ENCODE results near the gene F8.

F8 gene
- 2.9 to 5.9 (median 3.2) reads per million in 3 experiments for total RNA-seq

DNA sequence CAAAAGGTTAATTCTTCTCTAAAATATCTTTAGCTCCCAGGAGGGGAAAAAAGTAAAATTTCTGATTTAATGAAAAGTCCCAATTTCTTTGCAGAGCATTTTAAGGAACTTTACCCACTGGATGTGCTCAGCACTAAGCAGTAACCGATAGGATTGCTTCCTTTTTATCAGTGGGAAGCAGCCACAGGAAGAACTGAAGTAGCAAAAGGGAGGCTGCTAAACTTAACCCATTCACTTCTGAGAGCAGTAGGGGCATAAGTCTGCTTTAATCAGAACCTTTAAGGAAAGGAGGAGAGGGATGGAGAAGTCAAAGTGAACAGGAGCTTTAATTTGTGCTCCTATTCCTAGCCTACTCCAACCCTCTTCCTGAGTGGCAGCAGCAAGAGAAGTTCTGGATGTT is at the start of gene F8:
TSS of gene F8 (minus strand) at position 139 of the 400 bp plus-strand sequence. CDS start 171 bp downstream, outside the sequence.
- no peak for DNase-seq

DNA sequence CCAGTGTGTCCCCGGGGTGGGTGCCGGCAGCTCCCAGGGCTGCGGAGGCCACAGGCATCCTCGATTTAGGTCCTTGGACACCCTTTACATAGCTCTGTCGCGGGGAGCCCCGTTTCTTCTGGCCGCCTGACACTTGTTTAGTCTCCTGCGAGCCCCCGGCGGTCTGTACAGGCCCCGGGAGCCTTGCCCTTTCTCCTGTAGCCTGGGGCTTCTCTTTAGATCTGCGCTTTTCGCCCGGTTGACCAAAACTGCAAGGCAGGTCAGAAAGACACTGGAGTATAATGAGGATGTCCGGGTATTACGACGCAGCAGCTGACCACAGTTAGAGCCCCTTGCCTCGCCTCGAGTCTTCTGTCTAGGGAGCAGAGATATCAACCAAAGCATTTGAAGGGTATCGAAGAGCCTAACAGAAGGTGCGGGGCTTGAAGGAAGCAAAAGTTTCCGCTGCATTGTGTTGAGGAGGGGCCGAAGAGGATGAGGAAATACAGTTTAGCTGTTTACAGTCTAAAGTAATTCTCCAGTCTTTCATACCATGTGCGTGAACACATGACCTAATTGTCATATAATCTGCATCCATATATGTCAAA is 49.3 kb upstream of the F8 start:
- DNase-seq, result peak; percentile 4

DNA sequence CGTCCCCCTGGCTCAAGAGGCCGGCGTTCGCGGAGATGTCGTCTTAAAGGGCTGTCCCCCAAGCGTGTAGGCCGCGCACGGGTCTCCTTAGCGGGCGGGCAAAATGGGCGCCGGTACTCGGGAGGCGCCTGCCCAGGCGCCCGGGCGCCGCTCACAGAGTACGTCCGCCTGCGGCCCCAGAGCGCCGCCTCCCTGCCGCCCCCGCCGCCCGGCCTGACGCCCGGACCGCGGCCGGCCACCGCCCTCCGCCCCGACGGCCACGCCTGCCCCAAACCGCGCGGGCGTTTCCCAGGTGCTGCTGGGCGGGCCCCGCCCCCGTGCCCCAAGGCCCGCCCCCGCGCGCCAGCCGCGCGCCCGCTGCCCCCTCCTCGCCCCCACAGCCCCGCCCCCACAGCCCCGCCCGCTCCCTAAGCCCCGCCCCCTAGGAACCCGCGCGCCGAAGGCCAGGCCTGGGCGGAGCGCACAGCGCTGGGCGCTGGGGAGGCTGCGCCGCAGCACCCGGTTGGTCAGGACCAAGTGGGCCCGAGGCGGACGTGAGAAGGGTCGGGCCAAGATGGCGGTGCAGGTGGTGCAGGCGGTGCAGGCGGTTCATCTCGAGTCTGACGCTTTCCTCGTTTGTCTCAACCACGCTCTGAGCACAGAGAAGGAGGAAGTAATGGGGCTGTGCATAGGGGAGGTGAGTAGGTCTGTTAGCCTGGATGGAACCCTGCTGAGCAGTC is 48.6 kb upstream of the F8 start, which contains the start of the genes BRCC3, CMC4 and MTCP1:
TSS of gene BRCC3 (plus strand) at position 534 of the 719 bp plus-strand sequence. CDS start at position 554, 20 bp downstream.
TSS of gene CMC4 (minus strand) at position 162 of the 719 bp plus-strand sequence. CDS start 7,113 bp downstream, outside the sequence.
TSS of gene MTCP1 (minus strand) at position 162 of the 719 bp plus-strand sequence. CDS start 5,126 bp downstream, outside the sequence.
- DNase-seq, result peak; percentile 70

DNA sequence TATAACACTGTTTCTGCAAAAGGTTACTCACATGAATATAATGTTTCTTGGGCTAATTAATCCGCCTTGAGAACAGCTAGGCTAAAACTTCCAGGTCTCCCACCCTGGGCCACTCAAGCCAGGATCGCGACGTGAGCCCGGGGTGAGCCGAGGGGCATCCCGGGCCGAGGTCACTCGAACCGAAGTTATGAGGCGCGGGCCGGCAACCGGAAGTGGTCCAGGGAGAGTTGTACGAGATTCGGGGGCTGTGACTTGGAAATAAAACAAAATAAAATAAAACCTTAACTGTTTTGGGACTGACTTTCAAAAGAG is 48.1 kb upstream of the F8 start:
- DNase-seq, result no peak

DNA sequence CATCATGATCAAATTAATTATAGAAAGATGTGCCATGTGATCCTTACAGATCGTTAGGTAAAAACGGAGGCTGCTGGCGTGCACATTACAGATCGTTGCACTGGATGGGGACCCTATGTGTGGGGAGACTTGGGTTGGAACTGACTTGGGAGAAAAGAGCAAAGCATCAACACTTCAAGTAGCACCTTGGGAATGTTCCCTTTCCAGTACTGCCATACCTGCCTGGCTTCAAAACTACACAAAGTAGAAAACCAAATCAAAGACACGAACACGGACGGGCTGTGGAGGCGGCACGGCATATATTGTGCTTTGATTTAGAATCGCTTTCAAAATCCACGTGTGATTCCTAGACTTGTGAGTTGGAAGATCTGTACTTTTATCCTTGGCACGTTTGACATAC is 47.5 kb upstream of the F8 start:
- no peak for DNase-seq

DNA sequence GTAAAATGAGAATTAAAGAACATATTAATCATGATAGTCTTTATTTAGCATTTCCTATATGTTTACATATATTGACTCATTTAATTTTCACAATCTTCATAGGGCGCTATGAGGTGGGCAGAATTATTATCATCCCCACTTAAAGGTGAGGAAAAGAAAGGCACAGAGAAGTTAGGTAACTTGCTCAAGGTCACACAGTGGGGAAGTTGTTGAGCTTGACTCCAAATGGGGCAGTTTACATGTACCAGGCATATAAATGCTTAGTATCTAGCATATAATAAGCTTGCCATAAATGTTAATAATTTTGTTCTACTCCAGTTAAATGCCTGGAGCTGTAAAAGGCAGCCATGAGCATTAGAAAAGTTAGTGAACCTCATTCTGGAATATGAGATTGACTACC is 46.9 kb upstream of the F8 start:
- DNase-seq, result no peak

DNA sequence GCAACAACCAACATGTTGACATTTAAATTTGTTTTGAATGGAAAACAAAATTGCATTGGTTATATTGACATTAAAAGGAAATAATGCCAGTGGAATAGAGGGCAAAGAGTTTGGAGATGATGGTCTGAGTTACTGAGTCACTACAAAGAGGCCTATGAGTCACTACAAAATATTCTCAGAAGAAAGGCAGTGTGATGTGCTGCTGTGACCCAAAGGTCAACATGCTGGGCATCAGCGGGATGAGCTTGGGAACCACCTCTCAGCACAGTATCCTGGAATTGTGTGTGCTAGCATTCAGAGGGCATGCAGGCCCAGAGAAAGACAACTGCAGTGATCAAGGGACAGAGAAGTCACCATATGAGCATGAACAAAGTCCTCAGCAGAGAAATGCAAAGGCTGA is 45.6 kb upstream of the F8 start:
- no peak for DNase-seq

DNA sequence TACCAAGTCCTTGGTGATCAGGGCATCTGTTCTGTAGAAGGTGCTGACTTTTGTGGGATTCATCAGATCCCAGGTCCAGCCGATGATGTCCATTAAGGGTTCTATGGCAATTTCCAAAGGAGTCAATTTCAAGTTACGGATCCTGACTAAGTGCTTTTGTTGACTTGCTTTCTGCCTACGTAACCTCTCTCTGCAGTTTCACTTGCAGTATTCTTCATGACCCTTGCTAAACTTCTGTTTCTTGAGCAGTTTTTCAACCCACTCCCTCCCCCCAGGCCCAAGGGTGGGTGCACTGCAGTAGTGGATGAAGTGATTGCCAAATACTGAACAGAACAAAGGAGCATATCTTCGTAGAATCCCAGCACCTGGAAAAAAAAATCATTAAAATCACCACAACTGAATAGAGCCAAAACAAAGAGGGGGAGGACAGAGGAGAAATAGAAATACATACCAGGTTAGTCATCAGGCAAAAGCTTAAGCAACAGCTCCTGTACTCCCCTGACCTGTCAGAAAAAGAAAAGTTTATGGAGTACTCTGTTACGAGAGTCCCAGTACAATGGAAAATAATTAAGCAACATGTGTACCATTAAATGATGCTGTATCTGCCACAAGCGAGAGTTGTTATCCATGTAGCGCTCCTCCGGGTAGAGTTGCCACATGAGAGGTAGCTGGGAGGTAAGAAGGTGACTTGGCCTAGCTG is 42.7 kb upstream of the F8 start:
- no peak for DNase-seq

DNA sequence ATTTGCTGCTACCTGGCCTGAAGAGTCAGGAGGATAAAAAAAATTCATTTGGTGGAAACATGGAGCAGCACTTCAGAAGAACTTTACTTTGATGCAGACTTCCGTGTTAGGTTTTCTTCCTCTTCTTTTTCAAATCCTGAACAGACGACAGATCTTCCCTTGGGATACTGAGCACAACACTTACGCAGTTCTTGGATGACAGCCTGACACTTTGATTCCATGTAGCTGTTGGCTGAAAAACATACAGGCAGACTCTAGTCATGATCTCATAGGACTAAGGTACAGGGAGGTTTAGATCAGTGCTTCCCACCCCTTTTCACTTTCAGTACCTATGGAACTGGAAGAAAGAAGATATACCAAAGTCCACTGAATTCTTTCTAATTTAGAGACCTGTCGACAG is 39.2 kb upstream of the F8 start:
- DNase-seq, result no peak

DNA sequence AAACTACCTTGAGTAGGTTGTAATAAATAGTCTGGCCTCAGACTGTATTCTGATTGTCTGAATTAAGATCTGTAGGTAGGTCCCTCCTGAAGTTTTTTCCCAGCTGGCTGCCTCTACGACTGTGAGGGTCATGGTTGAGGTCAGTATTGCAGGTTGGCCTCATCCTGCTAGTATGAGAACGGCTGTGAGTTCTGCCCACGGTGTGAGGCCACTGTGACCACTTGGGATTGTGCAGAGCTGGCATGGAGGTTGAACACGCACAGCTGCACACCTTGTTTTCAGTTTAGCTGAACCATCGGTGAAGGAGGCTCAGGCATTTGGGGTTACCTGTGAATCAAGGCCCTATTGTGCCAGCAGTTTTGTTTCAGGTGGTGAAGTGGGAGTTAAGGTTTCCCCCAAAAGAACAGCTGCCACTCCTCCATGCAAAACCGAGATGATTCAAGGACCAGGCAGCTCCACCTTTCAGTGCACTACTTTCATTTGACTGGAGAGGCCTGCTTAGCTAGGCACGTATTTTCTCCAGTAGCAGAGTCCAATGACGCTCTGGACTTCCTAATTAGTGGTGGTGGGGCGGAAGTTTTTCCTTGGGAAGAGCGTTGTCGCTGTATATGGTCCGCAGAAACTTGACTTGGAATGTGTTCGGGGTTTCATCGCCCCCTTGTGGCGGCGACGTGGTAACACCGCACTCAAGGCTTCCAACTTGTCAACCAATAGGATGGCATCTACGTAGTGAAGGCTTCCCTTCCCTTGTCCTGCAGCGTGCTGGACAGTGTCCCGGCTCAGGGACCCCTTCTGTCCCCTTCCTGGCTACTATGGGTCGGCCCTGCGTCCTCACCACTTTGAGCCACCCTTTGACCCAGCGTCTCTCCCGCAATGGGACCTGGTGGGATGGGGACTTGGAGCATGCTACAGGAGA is 34.6 kb upstream of the F8 start:
- DNase-seq, result peak; percentile 36

DNA sequence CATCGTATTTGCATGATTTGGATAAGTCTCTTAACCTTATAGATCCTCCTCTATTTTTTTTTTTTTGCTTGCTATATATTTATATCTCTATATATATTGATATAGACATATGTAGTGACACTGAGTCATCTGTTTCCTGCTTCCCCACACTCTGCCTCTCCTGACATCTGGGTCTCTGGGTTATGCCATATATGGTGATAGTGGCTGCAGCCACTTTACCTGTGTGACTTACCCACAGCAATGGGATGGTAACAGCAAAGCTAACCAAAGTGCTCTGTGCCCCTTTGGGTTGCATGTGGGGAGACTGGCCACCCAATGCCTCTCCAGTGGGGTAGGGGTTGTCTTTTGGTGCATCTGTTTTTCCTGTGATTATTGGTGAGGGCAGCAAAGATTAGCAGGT is 33.9 kb upstream of the F8 start:
- no peak for DNase-seq

DNA sequence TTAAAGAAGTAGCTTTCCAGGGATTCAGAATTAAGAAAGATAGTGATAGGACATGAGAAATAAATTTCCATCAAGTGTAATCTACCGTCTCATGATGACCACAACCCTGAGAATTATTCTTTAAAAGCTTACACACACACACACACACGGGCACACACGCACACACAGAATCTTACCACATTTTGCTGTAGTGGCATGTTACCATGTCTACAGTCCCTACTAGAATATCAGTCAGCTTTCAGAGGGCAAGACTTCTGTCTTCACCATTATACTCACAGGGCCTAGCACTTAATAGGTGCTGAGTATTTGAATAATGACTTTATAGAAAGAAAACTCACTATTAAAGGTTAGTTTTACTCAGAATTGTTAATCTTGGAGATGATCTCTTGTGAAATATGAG is 33.0 kb upstream of the F8 start:
- DNase-seq, result no peak

DNA sequence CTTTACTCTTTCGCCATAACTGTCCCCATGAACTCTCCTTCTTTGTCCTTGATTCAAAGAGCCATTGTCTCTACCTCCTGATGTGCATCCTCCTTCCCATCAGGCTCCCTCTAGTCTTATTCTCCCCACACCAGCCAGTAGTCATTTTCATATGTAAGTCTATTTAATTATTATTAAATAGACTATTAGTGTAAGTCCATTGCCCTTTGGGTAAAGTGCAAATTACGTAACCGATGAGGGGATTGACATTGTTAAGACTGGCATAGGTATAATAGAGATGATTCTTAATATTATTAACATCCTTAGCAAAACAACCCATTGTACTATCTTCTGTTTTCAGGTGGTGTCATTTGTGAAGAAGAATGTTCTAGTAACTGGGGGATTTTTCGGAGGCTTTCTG is 31.7 kb upstream of the F8 start:
- no peak for DNase-seq

DNA sequence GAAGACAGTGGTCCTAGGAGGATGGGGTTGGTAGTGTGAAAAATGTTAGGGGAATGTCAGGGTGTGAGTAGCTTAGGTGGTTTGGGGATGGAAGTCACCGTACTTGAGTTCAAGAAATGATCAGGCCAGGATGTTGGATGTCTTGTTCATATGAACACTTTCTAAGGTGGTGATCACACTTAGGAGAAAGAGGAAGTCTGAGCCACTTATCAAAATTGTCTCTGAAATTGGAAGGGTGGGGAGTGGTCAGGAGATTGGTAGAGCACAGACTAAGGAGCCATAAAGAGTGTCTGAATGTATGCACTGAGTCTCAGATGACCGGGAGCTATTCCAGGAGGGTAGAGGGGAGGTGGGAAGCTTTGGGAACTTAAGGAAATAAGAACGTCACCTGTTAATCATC is 31.1 kb upstream of the F8 start:
- no peak for DNase-seq

DNA sequence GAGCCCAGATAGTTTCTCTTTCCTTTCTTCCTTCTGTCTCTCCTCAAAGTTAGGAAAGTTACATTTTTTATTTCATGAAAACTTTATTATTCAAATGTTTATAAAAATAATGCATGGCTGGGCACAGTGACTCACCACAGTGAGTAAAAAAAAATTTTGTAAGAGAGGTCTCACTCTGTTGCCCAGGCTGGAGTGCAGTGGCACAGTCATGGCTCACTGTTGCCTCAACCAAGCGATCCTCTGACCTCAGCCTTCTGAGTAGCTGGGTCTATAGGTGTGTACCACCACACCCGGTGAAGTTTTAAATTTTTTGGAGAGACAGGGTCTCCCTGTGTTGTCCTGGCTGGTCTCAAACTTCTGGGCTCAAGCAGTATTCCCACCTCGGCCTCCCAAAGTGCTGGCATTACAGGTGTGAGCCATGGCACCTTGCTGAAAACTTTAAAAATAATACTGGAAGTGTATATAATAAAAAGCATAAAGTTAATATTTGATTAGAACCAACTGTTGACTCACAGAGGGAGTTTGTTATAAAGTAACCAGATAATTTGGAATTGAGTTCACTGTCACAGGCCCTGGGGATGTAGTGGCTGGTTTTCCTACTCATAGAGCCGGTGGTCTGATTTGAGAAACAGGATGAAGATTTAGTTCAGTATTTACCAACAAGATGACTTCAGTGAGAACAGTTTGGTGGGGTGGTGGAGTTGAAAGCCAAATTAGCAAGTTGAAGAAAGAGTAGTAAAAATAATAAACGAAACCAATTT is 30.4 kb upstream of the F8 start:
- no peak for DNase-seq

DNA sequence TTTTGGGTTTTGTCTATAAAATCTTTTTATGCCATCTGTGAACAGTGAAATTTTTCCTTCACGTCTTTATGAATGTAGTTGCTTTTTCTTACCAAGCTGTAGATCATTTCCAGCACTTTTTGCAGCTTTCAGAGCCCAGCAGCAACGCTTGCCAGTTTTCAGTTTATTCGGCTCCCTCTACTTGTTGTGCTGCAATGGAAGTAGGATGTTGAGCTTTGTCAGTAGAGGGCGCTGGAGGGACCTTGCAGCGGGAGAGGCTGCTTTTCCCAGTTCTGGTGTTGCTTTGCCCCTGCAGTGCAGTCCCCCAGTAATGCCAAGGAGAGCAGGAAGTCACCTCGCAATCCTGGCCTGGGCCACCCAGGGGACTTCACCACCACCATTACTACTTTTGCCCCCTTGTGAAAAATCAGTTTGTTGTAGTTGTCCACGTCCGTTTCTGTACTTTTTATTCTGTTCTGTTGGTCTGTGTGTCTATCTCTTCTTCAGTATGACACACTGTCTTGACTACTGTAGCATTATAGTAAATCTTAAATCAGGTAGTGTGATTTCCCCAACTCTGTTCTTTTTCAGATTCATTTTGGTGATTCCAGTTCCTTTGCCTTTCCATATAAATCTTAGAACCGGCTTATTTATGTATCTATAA is 26.6 kb upstream of the F8 start:
- peak; percentile 36 for DNase-seq

DNA sequence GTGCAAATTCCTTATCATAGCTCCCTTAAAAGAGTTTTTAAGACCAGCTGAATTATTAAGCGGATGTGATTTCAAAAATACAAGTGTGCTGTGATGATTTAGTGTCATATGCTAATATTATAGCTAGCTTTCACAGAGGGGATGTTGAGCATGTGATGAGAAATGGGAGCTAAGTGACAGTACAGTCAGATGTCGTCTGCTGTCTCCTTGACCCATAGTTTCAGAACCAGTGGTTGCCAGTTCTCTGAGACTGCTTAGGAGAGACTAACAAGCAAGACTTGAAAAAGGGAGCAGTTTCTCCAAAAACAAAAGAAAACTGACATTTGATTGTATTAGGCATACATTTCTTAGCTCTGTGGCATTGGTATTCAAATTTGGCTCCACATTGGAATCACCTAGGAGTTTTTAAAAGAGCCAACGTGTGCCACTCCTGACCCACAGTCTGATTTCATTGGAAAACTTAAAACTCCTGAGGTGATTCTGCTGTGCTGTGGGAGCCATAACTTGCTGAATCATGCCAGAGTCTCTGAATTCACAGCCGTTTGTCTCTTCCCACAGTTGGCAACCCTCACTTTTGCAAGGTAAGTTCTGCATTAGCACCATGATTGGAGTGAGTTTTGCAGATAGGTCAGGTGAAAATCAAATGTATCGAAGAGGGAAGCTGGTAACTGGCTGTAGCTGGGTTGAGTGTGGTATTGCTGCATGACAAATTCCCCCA is 24.4 kb upstream of the F8 start:
- DNase-seq, result no peak

DNA sequence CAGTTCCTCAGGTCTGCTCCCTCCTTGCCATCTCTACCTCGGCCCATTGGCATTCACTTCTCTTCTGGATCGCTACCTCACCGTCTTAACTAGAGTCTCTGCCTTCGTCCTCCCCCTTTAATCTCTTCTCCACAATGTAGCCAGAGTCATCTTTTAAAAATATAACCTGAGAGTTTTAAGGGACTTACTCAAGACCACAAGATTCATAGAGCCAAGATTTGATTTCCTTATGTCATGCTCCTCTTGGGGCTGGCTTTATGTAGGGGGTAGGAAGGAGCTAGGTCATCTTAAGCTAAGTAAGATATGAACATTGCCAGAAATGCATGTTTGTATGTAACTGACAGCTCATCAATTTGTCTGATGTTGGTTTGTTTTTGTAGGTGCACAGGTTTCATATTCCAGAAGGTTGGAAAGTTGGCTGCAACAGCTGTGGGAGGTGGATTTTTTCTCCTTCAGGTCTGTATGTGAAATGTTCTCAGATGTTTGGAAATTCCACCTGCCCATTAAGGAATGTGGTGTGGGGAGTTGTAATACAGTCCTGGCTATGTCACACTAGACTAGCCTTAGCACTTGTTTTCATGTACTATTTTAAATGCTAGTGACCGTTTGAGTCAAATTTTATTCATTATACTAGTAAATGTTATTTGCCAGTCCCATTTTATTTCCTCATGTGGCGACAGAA is 23.7 kb upstream of the F8 start:
- DNase-seq, result no peak

DNA sequence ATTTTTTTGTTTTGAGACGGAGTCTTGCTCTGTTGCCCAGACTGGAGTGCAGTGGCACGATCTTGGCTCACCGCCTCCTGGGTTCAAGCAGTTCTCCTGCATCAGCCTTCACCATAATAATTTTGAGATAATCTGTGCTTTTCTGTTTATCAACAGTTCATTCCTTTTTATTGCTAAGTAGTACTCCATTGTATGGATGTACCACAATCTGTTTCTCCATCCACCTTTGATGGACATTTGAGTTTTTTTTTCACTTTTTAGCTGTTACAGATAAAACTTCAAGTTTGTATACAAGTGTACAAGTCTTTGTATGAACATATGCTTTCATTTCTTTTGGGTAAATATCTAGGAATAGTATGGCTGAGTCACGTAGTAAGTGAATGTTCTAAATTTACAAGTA is 13.2 kb upstream of the F8 start:
- DNase-seq, result no peak

DNA sequence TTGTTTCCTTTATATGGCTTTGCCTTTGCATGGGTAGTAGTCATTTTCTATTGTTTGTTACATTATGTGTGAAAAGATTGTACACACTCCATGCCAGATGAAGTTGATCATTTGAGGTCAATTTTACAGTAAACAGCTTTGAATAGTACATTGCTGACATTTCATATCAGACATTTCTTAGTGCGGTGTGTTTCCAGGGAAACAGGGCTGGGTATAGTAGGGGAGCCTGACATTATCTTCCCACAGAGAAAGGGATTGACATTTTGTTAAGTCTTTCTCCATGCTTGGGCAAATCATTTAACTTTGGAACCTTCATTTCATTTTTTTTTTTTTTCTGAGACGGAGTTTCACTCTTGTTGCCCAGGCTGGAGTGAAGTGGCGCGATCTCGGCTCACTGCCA is 9.1 kb upstream of the F8 start:
- DNase-seq, result no peak

Measured in central memory CD4-positive, alpha-beta T cell (primary cell).